T-helper 1 cell treated with Interleukin-12 subunit alpha and Interleukin-12 subunit beta and Interleukin-4 antibody, amounts not matched to agents 30 ng/mL and 1 ng/mL, for 36 hours (primary cell): ENCODE results near the gene CHRND. TPM values are rescaled to one million over a fixed set of nuclear protein-coding genes. Genes with fewer than 3 reads are reported as not detected.

ENCODE experiments used
- intact Hi-C: fragments of 100-400 bp; cut with micrococcal nuclease; formaldehyde crosslinking; loops from one replicate; pipeline ENCODE4 v1.15.1; 2024
- total RNA-seq: library from RNA; stranded (reverse); gene quantifications from 2 replicates; pipeline ENCODE4 v1.2.3, GENCODE V29; 2022

CHRND gene
- not detected in 2 replicates for total RNA-seq

DNA sequence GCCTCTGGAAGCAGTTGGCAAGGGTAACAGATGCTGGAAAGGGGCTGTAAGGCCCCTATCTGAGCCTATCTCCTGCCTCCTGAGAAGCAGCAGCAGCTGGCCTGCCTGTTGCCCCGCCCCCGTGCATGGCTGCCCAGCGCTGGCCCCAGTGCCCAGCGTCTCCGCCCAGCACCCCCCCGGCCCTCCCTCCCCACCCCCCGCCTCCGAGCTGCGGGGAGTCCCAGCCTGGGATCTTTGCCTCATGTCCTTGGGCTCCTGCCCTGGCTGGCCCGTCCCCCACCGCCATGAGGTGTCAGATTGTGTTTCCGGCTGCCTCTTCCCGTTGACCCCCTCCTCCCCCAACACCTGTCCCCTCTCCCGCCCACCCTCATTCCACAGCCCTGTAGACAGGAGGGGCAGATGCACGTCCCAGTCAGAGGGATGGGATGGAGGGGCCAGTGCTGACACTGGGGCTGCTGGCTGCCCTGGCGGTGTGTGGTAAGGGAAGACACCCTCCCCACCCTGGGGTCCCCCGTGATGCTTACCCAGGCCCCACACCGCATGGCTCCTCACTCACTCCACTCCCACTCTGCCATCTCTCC, at the start of gene CHRND:
TSS of gene CHRND (plus strand) at position 370 of the 581 bp plus-strand sequence. CDS start at position 426, 56 bp downstream.
- intact Hi-C loops = loop anchor here (10.0 kb wide), 1 partner anchor 621 kb away; no protein-coding TSS in a partner anchor

DNA sequence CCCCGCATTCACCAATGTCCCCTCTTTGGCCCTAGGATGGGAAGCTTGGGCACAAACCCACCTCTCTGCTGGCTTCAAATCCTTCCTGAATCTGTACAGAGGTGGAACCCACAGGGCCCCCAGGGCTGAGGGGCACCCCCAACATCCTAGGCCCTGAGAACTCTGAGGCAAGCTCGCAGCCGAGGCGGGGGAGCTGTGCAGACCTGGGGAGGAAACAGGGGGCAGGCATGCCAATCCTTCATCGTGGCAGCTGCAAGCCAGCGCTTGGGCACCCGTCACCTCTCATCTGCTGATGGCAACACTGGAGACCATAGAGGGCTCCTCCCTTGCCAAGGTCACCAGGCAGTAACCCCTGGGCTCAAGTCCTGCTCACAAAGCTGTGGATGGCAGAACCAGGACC, 49.2 kb upstream of the CHRND start:
- intact Hi-C loops = no loop called here

DNA sequence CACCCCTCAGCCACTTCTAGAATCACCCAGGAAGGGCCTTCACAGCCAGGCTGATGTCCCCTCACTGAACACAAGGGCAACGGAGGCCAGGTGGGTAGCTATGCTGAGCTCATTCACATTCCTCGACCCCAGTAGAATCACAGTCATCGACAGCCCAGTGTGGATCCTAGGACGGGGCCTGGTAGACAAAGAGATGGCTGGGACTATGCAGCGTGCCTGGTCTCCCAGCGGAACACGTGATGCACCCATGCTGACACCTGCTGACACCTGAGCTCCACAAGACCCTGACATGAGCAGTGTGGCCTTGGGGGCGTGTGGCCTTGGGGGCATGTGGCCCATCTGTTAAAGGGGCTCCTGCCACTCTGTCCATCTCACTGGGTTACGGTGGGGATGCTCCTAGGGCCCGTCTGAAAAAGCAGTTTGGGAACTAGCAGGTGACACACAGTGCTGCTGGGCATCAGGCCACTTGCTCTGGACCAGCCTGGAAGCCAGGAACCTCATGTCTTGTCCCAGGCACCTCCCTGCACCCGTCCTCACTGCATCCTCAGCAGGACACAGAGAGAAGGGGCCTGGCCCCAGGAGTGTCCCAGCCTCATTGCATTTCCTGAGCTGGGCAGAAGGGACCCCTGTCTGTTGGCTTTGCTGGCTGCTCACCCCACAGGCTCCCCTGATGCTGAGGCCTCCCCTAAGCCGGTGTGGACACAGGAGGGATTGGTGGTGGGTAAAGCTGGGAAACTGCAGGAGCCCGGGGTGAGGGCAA, 48.0 kb upstream of the CHRND start:
- intact Hi-C loops = no loop called here

DNA sequence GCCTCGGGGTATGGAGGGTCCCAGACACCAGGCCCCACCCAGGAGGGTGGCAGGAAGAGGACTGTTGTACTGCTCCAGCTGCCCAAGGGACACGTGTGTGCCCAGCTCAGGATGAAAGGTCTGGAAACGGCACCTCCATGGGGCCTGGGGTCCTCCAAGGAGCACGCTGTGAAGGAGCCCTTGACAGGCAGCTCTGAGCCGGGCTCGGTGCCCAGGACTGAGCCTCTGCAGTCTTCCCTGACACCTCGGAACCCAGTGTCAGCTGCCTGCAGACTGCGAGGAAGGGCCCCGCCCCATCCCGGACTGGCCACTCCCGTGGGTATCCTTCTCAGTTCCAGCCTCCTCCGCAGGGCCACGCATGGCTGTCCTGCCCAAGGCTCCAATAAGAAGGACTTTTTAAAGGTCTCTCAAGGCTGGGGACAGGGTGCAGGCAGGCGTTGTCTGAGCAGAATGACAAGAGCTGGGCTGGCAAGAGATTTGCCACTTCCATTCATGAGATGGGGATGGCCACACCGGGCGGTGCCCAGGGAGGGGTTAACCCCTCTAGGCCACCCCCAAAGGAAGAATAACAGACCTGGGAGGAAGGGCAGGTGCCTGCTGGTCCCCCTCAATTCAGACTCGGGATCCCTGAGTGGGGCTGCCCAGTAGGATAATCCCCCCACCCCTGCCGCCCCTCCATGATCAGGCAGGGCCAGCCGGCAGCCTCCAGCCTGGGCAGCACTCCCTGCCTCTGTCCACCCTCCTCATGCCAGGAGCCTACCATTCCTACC, 47.2 kb upstream of the CHRND start:
- intact Hi-C loops = no loop called here

DNA sequence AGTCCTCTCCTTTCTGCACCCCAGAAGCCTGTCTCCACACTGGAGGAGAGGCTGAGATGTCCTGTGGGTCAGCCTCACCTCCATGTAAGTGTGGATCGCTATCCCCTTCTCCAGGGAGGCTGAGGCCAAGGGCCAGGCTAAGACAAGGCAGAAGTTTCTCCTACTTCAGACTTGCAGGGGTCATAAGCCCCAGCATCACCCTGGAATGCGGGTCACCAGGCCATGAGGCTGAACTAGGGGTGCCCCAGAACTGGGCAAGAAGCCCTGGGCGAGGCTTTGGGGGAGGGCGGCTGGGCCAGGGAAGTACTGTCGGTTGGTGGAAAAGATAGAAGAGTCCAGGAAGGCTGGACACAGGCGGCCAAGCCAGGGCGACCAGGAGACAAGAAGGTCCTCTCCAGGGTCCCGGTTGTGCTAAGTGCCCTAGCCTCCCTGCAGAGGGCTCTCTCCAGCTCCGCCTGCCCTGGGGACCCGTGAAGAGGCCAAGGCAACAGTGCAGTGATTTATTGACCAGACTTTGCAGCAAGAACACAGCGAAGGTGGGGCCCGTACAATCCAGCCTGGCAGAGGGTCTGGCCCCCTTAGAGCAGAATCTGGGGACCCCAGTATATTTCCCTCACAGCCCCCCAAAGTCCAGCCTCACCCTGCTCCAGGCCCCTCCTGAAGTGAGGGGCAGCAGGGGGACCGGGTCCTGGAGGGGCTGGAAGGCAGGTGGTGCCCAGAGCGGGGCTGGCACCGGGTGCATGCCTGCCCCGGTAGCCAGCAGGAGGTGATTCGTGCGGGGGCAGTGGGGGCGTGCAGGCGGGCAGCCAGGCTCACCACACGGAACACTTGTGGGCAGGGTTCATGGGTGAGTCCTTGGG, 46.4 kb upstream of the CHRND start:
- intact Hi-C loops = no loop called here

DNA sequence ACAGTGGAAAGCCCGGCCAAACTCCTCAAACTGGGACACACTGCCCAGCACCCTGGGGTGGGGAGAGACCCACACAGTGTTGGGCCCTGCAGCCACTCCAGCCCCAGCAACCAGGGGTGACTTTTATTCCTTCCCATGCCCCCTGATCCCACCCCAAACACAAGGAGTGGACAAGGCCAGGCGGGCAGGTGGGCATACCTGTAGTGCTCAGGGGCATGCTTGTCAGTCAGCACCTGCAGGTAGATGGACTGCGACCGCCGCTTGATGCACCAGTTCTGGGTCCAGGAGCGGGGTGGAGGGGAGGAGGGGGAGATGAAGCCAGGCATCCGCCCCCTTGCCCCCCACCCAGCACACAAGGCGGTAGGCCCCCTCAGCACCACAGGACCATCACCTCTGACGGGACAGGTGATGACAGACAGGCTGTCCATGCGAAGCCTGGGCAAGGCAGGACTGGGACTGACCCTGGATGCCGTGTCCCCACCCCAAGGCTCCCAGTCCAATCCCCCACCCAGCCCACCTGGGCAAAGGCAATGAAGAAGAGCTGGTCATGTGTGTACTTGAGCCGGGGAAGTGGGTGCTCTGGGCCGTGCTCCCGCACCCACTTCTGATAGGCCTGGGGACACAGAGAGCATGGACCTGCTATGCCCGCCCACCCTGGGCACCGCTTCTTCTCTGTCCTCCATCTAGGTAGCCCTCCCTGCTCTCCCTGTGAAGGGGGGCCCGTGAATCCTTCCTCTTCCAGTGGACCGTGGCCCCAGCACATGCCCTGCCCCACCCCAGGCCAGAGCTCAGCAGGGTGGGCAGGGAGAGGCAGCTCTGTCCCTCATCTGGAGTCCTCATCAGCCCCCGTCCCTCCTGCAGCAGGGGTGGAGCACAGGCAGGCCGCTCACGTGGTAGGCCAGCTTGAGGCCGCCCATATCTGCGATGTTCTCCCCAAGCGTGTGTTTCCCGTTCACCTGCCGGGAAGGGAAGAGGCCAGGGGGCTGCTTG, 45.5 kb upstream of the CHRND start:
- intact Hi-C loops = no loop called here

DNA sequence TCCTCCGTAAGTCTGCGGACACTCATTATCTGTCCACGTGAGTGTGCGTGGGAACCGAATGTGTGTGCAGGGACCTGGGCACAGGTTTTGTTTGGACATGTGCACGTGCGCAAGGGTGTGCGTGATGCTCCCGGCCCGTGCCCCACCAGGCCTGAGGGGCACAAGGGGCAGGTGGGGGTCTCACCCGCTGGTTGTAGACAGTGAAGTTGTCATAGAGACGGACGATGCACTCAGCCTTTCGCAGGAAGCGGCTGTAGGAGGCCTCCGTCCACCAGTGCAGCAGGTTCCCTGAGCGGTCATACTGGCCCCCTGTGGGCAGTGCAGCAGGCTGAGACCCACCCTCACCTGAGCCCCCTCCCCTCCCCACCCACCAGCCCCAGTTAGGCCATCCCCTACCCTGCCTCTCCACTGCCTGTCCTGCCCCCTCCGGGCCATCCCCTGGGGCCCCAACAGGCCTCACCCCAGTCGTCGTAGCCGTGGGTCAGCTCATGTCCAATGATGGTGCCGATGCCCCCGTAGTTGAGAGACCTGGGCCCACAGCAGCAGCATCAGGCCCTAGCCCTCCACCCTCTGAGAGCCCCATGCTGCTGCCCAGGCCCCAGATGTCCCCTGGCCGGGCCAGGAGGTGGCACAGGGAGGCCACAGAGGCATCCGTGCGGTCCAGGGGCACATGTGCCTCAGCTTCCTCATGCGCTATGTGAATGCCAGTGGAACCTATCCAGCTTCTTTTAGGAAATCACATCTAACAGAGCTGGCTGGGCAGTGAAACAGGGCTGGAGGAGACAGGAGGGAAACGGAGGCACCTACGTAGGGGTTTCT, 44.4 kb upstream of the CHRND start:
- intact Hi-C loops = no loop called here

DNA sequence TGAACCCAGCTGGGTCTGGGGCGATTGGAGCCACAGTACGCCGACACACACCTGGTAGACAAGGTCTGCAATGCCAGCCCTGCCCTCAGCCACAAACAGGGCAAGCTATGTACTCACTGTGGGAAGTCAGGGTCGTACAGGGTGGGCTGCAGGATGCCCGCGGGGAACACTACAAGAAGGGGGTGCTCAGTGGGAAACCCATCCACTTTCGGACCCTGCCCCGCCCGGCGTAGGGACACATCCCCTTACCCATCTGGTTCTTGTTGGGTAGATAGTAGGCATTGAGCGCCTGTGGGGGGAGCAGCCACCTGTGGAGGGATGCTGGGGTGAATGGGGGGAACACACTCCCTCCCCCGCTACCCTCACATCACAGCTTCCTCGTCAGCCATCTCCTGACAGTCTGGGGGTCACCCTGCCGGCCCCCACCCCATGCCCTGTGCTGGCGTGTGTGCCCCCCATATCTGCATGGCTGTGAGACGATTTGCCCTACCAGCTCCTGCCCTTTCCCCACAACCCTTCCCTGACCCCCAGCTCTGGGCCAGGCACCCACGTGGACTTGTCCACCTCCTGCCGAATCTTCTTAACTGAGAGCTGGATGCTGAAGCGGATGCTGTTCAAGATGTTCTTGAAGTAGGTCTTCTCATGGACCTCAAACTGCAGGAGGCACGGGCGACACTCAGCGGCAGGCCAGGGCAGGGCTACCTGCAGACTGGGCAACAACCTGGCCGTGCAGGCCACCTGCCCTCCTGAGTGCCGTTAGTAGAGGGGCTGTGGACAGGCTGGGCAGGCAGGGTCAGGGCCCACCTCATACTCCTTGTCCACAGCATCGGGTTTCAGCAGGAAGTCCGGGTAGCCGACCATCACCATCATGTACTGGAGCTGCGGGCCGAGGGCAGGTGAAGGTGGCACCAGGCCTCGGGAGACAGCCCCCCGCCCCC, 43.4 kb upstream of the CHRND start:
- intact Hi-C loops = no loop called here

DNA sequence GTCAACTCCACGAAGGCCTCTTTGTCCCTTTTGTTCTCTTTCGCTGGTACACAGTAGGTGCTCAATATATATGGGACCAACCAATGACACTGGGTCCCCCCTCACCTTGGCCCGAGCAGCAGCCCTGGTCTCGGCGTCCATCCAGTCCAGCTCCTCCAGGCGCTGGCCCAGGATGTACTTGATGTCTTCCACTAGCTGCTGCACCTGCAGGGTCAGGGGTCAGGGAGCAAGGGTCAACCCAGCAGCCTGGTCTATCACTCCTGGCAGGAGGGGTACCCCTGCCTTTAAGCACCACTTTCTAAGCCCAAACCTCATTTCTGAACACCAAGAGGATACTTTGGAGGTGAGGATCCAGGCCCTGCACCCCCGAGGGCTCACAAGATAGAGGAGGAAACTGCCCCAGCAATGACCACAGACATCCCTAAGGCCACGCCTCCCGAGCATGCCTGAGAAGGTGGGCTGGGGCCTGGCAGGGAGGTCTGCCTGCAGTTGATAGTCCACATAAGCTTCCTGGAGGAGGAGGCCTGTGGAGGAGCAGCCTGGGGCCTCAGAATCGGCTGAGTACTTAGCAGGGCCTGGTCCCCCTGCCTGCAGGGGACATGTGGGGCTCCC, 42.5 kb upstream of the CHRND start:
- intact Hi-C loops = no loop called here

DNA sequence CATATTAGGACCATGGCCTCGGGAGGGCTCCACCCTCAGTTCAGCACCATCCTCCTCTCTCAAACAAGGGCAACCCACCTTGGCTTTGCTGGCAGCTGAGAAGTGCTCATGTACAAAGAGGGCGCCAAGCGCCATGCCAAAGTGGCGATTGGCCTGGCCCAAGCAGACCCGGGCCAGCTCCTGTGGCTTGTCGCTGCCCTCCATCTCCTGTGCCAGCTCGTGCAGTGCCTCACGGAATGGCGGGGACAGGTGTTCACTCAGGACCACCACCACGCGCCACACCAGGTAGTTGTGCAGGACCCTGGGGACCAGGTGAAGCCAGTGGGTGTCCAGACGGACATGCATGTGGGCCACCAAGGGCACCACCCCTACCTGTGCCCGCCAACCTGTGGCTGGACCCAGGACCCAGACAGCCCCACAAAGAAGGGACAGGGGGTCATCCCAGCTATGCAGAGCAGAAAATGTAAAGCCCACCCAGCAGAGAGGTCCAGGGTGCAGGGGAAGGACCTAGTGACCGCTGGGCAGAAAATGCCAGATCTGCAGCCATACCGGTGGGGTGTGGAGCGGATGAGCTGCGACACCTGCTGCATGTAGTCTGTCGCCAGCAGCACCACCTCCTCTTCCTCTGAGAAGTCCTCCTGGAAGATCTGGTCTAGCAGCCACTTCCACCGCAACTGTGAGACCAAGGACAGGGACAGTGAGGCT, 41.9 kb upstream of the CHRND start:
- intact Hi-C loops = no loop called here

DNA sequence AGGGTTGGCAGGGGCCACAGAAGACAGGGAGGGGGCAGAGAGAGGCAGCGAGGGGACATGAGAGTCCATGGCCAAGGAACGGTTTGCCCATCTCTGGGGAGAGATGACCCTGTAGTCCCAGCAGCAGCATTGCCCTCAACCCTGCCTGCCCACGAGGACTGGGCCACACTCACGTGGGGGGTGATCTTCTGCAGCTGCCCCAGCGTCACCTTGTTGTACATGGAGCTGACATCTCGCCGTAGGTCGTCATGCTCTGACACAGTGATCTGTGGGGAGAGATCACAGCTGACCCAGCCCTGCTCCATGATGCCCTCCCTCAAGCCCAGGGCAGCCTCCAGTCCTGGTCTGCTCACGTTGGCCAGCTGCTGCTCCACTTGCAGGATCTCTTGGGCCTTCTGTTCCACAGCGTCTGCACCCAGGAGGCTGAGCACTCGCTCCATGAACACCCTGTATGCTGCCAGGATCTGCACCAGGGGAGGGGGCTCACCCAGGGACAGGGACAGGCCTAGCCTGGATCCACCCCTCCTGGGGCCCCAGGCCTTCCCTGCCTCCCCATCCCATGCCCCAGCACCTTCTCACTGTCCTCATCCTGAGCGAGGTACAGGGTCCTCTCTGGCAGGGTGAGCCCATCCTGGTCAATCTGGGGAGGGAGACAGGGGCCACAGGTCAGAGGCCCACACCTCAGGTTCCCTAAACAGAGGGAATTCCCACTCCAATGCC, 41.2 kb upstream of the CHRND start:
- intact Hi-C loops = no loop called here

DNA sequence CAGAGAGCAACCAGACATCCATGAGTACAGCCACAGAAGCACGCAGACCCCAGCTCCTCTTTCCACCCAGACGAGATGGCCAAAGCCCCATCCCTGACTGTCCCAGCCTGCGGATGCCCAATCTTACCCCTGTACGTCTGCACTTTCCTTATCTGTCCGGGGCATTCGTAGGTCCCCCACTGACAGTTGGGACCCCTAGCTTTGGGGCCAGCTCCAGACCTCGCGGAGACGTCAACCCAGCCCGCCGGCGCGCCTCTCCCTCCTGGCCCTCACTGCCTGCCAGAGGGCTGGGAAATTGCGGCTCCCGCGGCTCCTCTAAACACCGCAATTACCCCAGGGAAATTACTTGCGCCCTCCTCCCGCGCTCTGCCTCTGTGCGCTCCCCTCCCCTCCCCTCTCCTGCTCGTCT, 40.6 kb upstream of the CHRND start:
- intact Hi-C loops = no loop called here

DNA sequence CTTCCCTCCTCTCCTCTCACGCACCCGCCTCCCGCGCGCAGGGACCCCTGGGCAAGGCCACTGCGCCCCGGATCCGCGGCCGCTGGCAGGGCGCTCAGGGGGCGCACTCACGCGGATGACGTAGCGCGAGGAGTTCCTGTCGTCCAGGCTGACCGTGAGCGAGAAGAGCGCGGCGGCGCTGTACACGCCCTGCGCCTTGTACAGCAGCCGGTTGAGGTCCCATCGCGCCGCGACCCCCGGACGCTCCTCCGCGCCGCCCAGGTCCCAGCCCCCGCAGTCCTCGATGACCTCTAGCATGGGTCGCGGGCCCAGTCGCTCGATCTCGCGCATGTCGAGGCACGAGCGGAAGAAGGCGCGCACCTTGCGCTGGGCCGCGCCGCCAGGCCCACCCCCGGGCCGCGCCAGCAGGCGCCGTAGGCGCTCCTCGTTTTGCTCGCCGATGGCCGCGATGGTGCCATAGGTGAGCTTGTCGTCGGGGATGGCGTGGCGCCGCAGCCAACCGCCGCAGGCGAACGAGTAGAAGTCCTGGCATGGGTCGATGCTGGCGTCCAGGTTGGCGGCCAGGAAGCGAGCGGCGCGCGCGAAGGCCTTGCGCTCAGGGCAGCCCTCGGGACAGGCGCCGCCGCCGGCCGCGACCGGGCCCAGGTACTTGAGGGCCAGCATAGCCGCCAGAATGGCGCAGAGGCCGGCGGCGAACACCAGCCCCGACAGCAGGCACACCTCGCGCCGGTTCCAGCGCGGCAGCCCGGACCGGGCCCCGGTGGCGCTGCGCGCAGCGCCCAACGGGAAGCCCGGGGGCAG, 40.0 kb upstream of the CHRND start:
- intact Hi-C loops = no loop called here

DNA sequence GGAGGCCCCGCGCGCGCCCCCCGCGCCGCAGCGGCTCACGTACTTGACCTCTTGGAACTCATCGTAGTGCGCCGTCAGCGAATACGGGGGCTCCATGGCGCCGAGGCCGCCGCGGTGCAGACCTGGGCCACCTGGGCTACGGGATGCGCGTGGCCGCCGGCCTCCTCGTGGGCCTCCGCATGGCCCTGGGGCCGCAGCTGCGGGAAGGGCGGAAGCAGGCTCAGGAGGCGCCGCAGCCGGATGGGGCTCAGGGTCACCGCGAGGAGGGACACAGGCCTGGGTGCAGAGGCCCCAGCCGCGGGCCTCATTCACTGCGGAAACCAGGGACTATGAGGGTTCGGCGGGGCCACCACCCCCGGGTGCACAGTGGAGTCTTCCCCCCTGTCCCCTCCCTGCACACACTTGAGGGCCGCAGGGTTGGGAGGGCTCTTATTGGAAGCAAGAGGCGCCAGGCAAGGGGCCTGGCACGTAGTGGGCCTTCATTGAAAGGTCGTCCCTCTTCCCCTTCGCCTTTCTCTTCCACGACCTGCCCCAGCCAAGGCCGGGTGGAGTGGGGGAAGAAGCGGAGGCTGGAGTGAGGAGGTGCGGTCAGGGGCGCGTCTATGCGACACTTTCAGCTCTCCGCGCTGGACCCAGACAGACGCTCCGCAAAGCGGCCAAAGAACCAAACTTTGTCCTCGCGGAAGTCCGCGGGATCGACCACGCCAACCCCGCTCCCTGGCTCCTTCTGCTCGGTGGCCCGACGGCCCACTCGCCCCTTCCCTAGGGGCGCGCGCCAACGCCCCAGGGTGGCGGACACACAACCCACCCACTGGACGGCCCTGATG, 39.2 kb upstream of the CHRND start:
- intact Hi-C loops = no loop called here
